GM18873 (cell line): ENCODE data around the gene COL23A1.

Experiments
- ATAC-seq: cut with Tn5 transposase; IDR thresholded peaks from one replicate; pipeline ENCODE4 v1.9.1; 2021; ENCODE audit warnings: mild to moderate bottlenecking, moderate library complexity, moderate number of reproducible peaks; ENCODE audit not compliant: unreplicated experiment, low FRiP score

The COL23A1 gene

GRCh38 chr5:178352035-178352349 is 238.2 kb downstream of the COL23A1 start:
- no peak for ATAC-seq

- no peak for ATAC-seq
These were observed 238.8 kb downstream of the COL23A1 start for GRCh38 chr5:178351221-178352034.

- ATAC-seq = no peak
These were observed 239.6 kb downstream of the COL23A1 start for GRCh38 chr5:178350361-178351220.

DNA sequence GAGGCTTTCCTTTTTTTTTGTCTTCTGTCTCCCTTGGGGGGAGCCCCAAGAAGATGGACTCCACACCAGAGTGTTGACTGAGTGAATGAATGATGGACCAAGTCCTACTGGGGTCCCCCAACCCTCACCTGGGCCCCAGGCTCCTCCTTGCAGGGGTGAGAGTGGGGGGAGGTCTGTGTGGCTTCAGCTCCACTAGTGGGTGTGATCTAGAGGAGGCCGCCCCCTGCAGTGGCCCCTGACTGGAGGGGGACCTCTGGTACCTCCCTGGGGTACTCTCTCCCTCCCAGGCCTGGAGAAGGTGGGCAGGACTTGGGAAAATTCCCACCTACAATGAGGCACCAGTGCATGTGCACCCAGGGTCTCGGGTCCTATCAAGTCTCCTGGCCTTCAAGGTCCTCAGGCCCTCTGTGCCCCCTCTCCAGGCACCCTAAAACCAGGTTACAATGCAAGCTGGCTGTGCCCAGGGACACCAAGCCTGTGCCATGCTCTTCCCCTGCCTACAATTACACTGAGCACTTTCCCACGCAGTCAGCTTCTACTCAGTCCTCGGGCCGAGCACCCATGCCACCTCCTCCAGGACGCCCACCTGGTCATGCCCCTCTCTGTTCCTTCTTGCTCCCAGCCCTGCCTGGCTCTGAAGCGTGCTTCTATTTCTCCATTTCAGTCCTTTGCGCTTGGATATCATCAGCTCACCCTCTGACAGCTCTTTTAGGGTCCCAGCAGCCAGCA is 240.4 kb downstream of the COL23A1 start:
- ATAC-seq = no peak

DNA sequence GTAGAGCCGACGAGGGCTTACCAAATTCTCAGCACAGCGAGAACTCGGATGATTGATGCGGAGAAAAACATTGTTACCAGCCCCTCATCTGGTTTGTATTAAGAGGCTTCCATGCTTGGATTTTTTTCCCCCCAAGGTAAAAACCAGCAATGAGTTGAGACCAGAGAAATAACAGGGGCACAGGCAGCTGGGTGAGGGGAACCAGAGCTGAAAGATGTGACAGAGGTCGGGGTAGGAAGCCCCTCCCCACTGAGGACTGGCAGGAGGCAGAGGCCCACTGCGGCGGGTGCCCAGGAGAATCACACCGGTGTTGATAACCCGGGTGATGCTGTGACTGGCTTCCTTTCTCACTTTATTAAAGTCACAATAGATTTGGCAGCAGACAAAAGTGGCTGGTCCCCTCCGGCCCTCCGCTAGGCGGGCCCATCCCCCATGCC is 241.1 kb downstream of the COL23A1 start:
- ATAC-seq = no peak

GRCh38 chr5:178348356-178349074 is 241.7 kb downstream of the COL23A1 start:
- ATAC-seq = no peak

- no peak for ATAC-seq
These were observed 242.2 kb downstream of the COL23A1 start for GRCh38 chr5:178347956-178348355.

DNA sequence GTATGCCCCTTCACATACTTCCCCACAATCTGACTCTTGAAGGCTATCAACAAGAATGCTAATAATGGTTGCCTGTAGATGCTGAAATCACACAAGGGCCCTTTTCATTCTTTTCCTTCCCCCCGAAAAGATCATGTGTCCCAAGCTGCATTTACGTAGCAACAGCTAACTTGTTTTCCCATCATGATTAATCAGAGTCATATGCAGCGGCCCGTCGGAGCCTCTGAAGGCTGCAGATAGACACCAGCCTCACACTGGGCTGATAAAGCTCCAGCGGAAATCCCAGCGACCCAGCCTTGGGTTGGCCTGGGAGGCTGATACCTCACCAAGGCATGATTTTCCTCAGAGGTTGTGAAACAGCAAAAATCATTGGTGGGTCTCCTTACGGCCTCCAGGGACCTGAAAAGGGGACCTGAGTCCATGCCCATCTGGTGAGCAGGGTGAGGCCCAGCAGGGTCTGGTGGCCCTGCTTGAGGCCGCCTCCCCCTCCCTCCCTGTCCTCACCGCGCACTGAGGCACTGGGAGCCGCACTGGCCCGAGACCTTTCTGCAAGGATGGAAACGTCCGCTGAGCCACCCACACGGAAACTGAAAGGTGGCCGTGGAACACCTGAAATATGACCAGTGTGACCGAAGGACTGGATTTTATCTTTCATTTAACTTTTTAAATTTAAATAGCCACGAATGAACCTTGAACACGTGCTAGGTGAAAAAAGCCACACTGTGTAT is 243.4 kb downstream of the COL23A1 start:
- ATAC-seq = no peak

DNA sequence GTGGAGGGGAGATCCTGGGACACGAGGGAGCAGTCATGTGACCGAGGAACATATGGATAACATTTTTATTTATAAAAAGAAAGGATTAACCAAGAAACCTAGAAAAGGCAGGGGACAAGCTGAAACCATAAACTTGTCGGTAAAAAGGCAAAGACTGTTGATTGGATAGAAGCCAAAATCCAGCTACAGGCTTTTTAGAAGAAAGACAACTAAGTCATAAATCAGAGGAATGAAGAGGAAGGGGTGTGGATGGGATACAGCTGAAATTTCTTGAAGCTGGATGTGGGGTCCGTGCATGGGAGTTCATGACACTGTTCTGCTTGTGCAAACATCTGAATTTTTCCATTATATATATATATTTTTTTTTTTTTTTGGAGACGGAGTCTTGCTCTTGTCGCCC is 246.9 kb downstream of the COL23A1 start:
- no peak for ATAC-seq

DNA sequence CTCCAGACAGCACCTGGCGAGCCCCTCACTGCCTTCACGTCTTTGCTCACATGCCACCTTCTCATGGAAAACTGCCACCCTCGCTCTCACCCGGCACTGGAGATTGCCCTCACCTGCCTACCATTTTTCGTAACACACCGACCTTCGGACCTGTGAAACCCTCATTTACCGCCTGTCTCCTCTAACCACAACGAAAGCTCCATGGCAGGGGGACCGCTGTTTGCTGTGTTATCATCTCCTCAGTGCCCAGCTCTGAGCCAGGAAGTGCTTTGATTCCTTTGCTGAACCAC is 248.4 kb downstream of the COL23A1 start:
- no peak for ATAC-seq

DNA sequence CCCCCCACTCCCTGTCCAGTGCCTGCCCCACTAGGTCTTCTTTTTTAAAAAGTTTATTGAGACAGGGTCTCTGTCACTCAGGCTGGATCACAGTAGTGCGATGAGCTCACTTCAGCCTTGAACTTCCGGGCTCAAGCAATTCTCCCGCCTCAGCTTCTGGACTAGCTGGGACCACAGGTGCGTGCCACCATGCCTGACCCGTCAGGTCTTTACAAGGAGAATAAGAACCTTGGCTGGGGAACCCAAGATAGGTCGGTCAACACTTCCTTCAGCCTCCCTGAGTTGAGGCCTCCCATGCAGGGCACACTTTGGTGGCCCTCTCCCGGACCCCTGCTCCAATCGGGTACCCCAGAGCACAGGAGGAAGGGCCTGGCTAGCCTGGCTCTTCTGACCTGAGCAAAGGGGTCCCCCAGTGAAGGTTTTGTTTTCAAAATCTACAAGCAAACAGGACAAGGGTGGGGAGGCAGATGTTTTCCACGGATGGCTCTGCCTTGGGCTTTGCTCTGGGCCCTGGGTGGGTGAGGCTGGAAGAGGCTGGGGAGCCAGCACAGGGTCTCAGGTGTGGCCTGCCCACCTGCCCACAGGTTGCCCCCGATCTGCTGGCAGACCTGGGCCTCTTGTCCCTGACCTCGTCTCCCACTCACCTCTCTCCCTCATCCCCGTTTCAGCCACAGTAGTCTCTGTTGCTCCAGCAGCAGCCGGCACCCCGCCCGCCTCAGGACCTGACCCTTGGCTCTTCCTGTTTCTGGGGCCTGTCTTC is 248.9 kb downstream of the COL23A1 start:
- ATAC-seq = no peak

GRCh38 chr5:178340637-178341036 is 249.6 kb downstream of the COL23A1 start:
- no peak for ATAC-seq

DNA sequence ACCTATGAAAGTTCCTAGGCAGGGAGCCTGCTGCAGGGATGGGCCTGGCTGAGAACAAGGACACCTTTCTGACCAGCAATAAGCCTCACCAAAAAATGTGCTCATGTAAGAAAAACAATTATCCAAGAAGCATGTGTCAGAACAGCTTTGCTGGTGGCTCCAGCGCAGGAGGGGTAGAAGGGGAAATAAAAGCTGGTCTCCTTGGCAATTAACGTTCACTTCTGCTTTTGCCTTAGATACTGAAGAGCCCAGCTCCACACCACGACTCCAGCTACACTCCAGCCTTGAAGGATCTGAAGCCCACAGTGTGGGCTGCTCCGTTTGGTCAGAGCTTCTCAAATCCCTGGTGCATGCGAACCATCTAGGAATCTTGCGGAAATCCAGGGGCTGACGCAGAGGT is 250.0 kb downstream of the COL23A1 start:
- no peak for ATAC-seq

DNA sequence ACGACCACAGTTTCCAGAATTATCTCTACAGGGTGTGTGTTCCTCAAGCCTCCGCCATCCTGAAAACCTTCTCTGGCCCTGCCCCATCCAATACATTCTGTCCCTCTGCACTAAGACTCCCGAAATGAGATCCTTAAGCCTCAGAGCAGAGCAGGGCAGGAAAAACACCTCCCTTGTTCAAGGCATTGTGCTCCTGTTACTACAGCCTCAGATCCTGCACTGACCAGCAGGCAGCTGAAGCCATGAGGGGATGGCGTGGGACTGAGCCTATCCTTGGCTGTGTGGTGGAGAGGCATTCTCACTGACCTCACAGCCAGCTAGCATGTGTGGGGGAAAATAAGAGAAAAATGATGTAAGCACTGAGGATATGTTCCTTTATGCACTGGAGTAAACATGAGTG is 250.9 kb downstream of the COL23A1 start:
- no peak for ATAC-seq

DNA sequence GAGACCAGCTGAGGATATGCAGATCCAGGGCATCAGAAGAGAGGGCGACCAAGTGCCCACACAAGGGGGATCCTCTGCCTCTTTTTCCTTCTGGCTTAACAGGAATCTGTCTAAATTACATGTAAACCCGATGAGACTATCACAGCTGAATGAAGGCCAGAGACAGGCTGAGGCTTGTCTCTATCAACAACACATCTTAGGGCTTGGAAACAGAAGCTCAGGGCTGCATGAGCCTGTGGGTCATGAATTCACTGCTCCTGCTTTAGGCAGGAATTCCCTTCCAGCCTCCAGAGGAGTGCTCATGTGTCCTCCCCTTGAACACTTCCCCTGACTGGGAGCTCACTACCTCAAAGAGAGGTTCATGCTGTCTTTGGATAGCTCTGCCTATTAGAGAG is 251.4 kb downstream of the COL23A1 start:
- no peak for ATAC-seq

DNA sequence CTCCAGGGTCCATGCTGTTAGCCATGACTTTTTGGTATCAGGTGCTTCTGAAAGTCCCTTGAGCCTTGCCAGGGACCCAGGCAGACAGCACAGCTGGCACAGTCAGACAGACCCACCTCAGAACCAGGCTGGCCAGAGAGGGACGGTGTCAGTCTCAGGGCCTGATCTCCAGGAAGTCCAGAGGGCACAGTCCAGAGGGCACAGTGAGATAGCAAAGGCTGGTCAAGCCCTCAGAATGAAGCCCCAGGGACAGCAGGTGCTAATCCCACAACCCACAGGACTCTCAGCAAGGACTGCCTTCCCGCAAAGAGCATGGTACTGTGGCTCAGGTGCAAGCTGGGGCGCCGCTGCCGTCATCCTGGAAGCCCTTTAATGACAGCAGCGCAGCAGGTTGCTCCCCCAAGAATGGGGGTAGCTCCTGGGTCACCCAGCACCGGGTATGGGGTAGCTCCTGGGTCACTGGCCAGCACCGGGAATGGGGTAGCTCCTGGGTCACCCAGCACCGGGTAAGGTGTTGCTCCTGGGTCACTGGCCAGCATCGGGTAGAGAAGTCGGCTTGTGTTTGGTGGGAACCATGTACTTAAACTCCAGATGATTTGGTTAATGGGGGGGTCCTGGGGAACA is 252.0 kb downstream of the COL23A1 start:
- ATAC-seq = no peak

DNA sequence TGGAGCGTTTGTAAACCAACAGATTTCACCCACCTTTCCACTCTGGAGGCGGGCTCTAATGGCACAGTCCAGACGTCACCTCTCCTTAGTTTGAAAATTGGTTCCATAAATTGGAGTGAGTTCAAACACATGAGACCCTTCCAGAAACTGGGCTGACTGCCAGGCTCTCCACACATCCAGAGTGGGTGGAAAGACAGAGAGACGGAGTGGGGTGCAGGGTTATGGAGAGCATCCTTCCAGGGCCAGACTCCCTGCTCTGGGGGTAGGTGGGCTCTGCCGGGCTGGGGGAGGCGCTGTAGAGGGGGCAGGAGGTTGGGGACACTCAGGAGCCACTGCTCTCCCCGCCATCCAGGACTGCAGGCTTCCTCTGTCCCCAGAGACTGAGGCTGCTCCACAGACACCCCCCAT is 252.9 kb downstream of the COL23A1 start:
- ATAC-seq = no peak

DNA sequence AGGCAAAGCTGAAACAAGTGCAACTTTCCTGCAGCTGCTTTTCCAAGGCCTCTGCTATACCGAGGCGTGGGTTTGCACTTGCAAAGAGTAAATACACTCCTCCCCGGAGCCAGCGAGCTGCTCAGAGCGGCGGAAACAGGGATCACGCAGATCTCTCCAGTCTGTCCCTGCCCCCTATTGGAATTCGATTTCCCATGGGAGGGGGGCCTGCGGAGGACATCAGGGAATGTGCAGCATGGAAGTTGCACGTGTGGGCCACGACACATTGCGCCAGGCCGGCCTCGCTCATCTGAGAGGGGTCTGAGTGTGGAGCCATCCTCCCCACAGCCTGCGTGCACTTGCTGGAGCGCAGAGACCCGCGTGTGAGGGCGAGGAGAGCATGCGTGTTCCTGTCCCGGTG is 253.3 kb downstream of the COL23A1 start:
- no peak for ATAC-seq
